Activated T-helper 17 cell treated with anti-CD3 and anti-CD28 coated beads, Interleukin-2, amount 50 U/mL, for 72 hours (primary cell): ENCODE data around the gene COL6A6. TPM values are rescaled to one million over a fixed set of nuclear protein-coding genes. Genes with fewer than 3 reads are reported as not detected.

Experiments
- ATAC-seq: fragments of 150-1000 bp; cut with Tn5 transposase; replicated peaks from 2 replicates; pipeline ENCODE4 v1.10.0; 2021; ENCODE audit warnings: mild to moderate bottlenecking, moderate library complexity
- H3K27ac Mint-ChIP-seq: one replicate; pipeline ENCODE4 v1.8.0; 2022; ENCODE audit warnings: mixed read lengths
- H3K27me3 Mint-ChIP-seq: one replicate; pipeline ENCODE4 v1.8.0; 2022; ENCODE audit warnings: mixed read lengths
- H3K36me3 Mint-ChIP-seq: one replicate; pipeline ENCODE4 v1.8.0; 2022; ENCODE audit warnings: low read depth, mild to moderate bottlenecking, mixed read lengths
- H3K4me1 Mint-ChIP-seq: one replicate; pipeline ENCODE4 v1.8.0; 2022; ENCODE audit warnings: mixed read lengths
- H3K4me3 Mint-ChIP-seq: one replicate; pipeline ENCODE4 v1.8.0; 2022; ENCODE audit warnings: mild to moderate bottlenecking, mixed read lengths
- H3K9me3 Mint-ChIP-seq: one replicate; pipeline ENCODE4 v1.8.0; 2022; ENCODE audit warnings: mixed read lengths
- total RNA-seq, 2 donors: library from RNA; stranded (reverse); gene quantifications; one replicate each; pipeline ENCODE4 v1.2.3, GENCODE V29; 2022

Gene COL6A6
- not detected for total RNA-seq

GRCh38 chr3:130516645-130517512, at the start of gene COL6A6:
TSS of gene COL6A6 (plus strand) at chr3:130517177. CDS start at chr3:130560365, 43,188 bp downstream.
- Mint-ChIP-seq H3K4me3 (no peak within 1 kb of the TSS), H3K4me1 (no peaks in the 10 kb centered on the region), H3K9me3 (no peaks in the 10 kb centered on the region), H3K36me3 (no peaks in the 10 kb centered on the region), H3K27me3 (peaks cover 42% of the 10 kb centered on the region), H3K27ac (no peak within 1 kb of the TSS)
- no peak for ATAC-seq

GRCh38 chr3:130468311-130468710, 48.7 kb upstream of the COL6A6 start:
- H3K27ac Mint-ChIP-seq, result no peak overlapping the region
- H3K9me3 Mint-ChIP-seq, result no peaks in the 10 kb centered on the region
- no peak overlapping the region for H3K4me3 Mint-ChIP-seq
- peaks cover 43% of the 10 kb centered on the region for H3K27me3 Mint-ChIP-seq
- no peaks in the 10 kb centered on the region for H3K4me1 Mint-ChIP-seq
- no peaks in the 10 kb centered on the region for H3K36me3 Mint-ChIP-seq
- no peak for ATAC-seq

GRCh38 chr3:130470126-130470525, 46.9 kb upstream of the COL6A6 start:
- H3K9me3 Mint-ChIP-seq, result no peaks in the 10 kb centered on the region
- H3K4me3 Mint-ChIP-seq, result no peak overlapping the region
- no peak for ATAC-seq
- peaks cover 42% of the 10 kb centered on the region for H3K27me3 Mint-ChIP-seq
- H3K27ac Mint-ChIP-seq, result no peak overlapping the region
- H3K36me3 Mint-ChIP-seq, result no peaks in the 10 kb centered on the region
- no peaks in the 10 kb centered on the region for H3K4me1 Mint-ChIP-seq

- Mint-ChIP-seq H3K27me3 (peaks cover 18% of the 10 kb centered on the region), H3K4me3 (no peak overlapping the region), H3K9me3 (no peaks in the 10 kb centered on the region), H3K36me3 (no peaks in the 10 kb centered on the region), H3K27ac (no peak overlapping the region), H3K4me1 (no peaks in the 10 kb centered on the region)
- ATAC-seq, result no peak
These were observed 43.6 kb upstream of the COL6A6 start for GRCh38 chr3:130473416-130473815.

- Mint-ChIP-seq H3K36me3 (no peaks in the 10 kb centered on the region), H3K4me1 (no peaks in the 10 kb centered on the region), H3K9me3 (no peaks in the 10 kb centered on the region), H3K27ac (no peak overlapping the region), H3K4me3 (no peak overlapping the region), H3K27me3 (peaks cover 7% of the 10 kb centered on the region)
- ATAC-seq, result no peak
These were observed 36.2 kb upstream of the COL6A6 start for GRCh38 chr3:130480736-130481135.

- no peaks in the 10 kb centered on the region for H3K4me1 Mint-ChIP-seq
- H3K4me3 Mint-ChIP-seq, result no peak overlapping the region
- H3K9me3 Mint-ChIP-seq, result no peaks in the 10 kb centered on the region
These were observed 28.7 kb upstream of the COL6A6 start for GRCh38 chr3:130488288-130488687.

GRCh38 chr3:130488769-130489450, 28.1 kb upstream of the COL6A6 start:
- Mint-ChIP-seq H3K4me3 (no peak overlapping the region), H3K27ac (no peak overlapping the region), H3K9me3 (no peaks in the 10 kb centered on the region), H3K27me3 (peaks cover 4% of the 10 kb centered on the region), H3K36me3 (no peaks in the 10 kb centered on the region), H3K4me1 (no peaks in the 10 kb centered on the region)
- no peak for ATAC-seq

More at GRCh38 chr3:130488288-130488687, 28.7 kb upstream of the COL6A6 start:
- no peaks in the 10 kb centered on the region for H3K36me3 Mint-ChIP-seq
- no peak for ATAC-seq
- H3K27ac Mint-ChIP-seq, result no peak overlapping the region
- peaks cover 4% of the 10 kb centered on the region for H3K27me3 Mint-ChIP-seq

GRCh38 chr3:130490241-130490640, 26.7 kb upstream of the COL6A6 start:
- Mint-ChIP-seq H3K4me3 (no peak overlapping the region), H3K27ac (no peak overlapping the region), H3K4me1 (no peaks in the 10 kb centered on the region), H3K36me3 (no peaks in the 10 kb centered on the region), H3K9me3 (no peaks in the 10 kb centered on the region), H3K27me3 (peaks cover 4% of the 10 kb centered on the region)
- no peak for ATAC-seq

- ATAC-seq, result no peak
- no peak overlapping the region for H3K27ac Mint-ChIP-seq
- no peak overlapping the region for H3K4me3 Mint-ChIP-seq
- H3K27me3 Mint-ChIP-seq, result peaks cover 4% of the 10 kb centered on the region
- no peaks in the 10 kb centered on the region for H3K4me1 Mint-ChIP-seq
- no peaks in the 10 kb centered on the region for H3K9me3 Mint-ChIP-seq
- H3K36me3 Mint-ChIP-seq, result no peaks in the 10 kb centered on the region
These were observed 25.5 kb upstream of the COL6A6 start for GRCh38 chr3:130491431-130491830.

GRCh38 chr3:130504701-130505100, 12.3 kb upstream of the COL6A6 start:
- H3K27ac Mint-ChIP-seq, result no peak overlapping the region
- H3K4me1 Mint-ChIP-seq, result no peaks in the 10 kb centered on the region
- no peaks in the 10 kb centered on the region for H3K9me3 Mint-ChIP-seq
- H3K4me3 Mint-ChIP-seq, result no peak overlapping the region
- no peaks in the 10 kb centered on the region for H3K36me3 Mint-ChIP-seq
- ATAC-seq, result no peak
- H3K27me3 Mint-ChIP-seq, result peaks cover 32% of the 10 kb centered on the region

- no peaks in the 10 kb centered on the region for H3K9me3 Mint-ChIP-seq
- H3K27me3 Mint-ChIP-seq, result peaks cover 38% of the 10 kb centered on the region
- H3K4me1 Mint-ChIP-seq, result no peaks in the 10 kb centered on the region
- H3K4me3 Mint-ChIP-seq, result no peak overlapping the region
- no peak overlapping the region for H3K27ac Mint-ChIP-seq
- no peaks in the 10 kb centered on the region for H3K36me3 Mint-ChIP-seq
- no peak for ATAC-seq
These were observed 10.9 kb upstream of the COL6A6 start for GRCh38 chr3:130506031-130506430.

- H3K36me3 Mint-ChIP-seq, result no peaks in the 10 kb centered on the region
- peaks cover 51% of the 10 kb centered on the region for H3K27me3 Mint-ChIP-seq
- H3K4me1 Mint-ChIP-seq, result no peaks in the 10 kb centered on the region
- ATAC-seq, result no peak
- H3K27ac Mint-ChIP-seq, result no peak overlapping the region
- H3K9me3 Mint-ChIP-seq, result no peaks in the 10 kb centered on the region
- no peak overlapping the region for H3K4me3 Mint-ChIP-seq
These were observed 9.2 kb upstream of the COL6A6 start for GRCh38 chr3:130507746-130508145.

- no peaks in the 10 kb centered on the region for H3K36me3 Mint-ChIP-seq
- H3K9me3 Mint-ChIP-seq, result no peaks in the 10 kb centered on the region
- no peak overlapping the region for H3K4me3 Mint-ChIP-seq
- no peak for ATAC-seq
- no peak overlapping the region for H3K27ac Mint-ChIP-seq
- H3K4me1 Mint-ChIP-seq, result no peaks in the 10 kb centered on the region
- peaks cover 52% of the 10 kb centered on the region for H3K27me3 Mint-ChIP-seq
These were observed 8.0 kb upstream of the COL6A6 start for GRCh38 chr3:130509008-130509407.

- no peaks in the 10 kb centered on the region for H3K36me3 Mint-ChIP-seq
- ATAC-seq, result no peak
- no peak overlapping the region for H3K27ac Mint-ChIP-seq
- H3K4me3 Mint-ChIP-seq, result no peak overlapping the region
- H3K27me3 Mint-ChIP-seq, result peaks cover 56% of the 10 kb centered on the region
- no peaks in the 10 kb centered on the region for H3K9me3 Mint-ChIP-seq
- no peaks in the 10 kb centered on the region for H3K4me1 Mint-ChIP-seq
These were observed 2.3 kb upstream of the COL6A6 start for GRCh38 chr3:130514681-130515080.

GRCh38 chr3:130515755-130516154, 1.2 kb upstream of the COL6A6 start:
- Mint-ChIP-seq H3K4me1 (no peaks in the 10 kb centered on the region), H3K27me3 (peaks cover 53% of the 10 kb centered on the region), H3K9me3 (no peaks in the 10 kb centered on the region), H3K27ac (no peak overlapping the region), H3K4me3 (no peak overlapping the region), H3K36me3 (no peaks in the 10 kb centered on the region)
- no peak for ATAC-seq
